Skeletal muscle satellite cell (primary cell): ENCODE data around the gene COL9A2.

Experiments
- H3K27me3 ChIP-seq: 2 replicates; pipeline ENCODE4 v1.7.0; 2013; ENCODE audit warnings: low read length; ENCODE audit not compliant: control insufficient read depth, insufficient read depth
- H3K36me3 ChIP-seq: 2 replicates; pipeline ENCODE4 v1.7.0; 2013; ENCODE audit warnings: mild to moderate bottlenecking, control low read depth, low read length; ENCODE audit not compliant: insufficient read depth
- H3K4me1 ChIP-seq: 2 replicates; pipeline ENCODE4 v1.7.0; 2013; ENCODE audit warnings: low read length; ENCODE audit not compliant: control insufficient read depth, insufficient read depth
- H3K4me2 ChIP-seq: 2 replicates; pipeline ENCODE4 v1.7.0; 2013; ENCODE audit warnings: mild to moderate bottlenecking, low read length
- H3K4me3 ChIP-seq: 2 replicates; pipeline ENCODE4 v1.7.0; 2013; ENCODE audit warnings: low read length
- H3K9ac ChIP-seq: 2 replicates; pipeline ENCODE4 v1.7.0; 2013; ENCODE audit warnings: mild to moderate bottlenecking, low read depth, low read length, moderate library complexity
- H3K9me3 ChIP-seq: replicated peaks from 2 replicates; pipeline ENCODE4 v1.7.0; 2013; ENCODE audit warnings: mild to moderate bottlenecking, control low read depth, low read length

The COL9A2 gene

GRCh38 chr1:40300651-40301050 is 16.4 kb downstream of the COL9A2 start:
- no peak overlapping the region for H3K9ac ChIP-seq
- no peak overlapping the region for H3K4me3 ChIP-seq
- no peaks in the 10 kb centered on the region for H3K4me1 ChIP-seq
- H3K4me2 ChIP-seq: no peak overlapping the region
- H3K9me3 ChIP-seq: no peaks in the 10 kb centered on the region
- H3K27me3 ChIP-seq: peaks cover 13% of the 10 kb centered on the region
- no peaks in the 10 kb centered on the region for H3K36me3 ChIP-seq

DNA sequence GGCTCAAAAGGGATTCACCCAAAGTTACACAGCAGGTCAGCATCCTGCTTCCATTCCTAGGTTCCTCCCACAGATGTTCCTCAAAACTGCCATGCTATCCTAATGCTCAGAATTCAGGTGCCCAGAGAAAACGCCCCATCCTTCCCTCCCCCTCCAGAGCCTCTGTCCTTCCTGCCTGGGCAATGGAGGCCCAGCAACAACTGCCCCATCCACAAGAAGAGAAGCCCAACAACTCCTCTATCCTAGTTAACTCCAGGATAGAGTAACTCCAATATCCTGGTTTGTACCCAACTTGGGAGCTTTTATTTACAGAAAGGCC is 16.9 kb downstream of the COL9A2 start:
- no peak overlapping the region for H3K9ac ChIP-seq
- no peaks in the 10 kb centered on the region for H3K4me1 ChIP-seq
- H3K4me3 ChIP-seq: no peak overlapping the region
- no peak overlapping the region for H3K4me2 ChIP-seq
- peaks cover 13% of the 10 kb centered on the region for H3K27me3 ChIP-seq
- H3K36me3 ChIP-seq: no peaks in the 10 kb centered on the region
- H3K9me3 ChIP-seq: no peaks in the 10 kb centered on the region

DNA sequence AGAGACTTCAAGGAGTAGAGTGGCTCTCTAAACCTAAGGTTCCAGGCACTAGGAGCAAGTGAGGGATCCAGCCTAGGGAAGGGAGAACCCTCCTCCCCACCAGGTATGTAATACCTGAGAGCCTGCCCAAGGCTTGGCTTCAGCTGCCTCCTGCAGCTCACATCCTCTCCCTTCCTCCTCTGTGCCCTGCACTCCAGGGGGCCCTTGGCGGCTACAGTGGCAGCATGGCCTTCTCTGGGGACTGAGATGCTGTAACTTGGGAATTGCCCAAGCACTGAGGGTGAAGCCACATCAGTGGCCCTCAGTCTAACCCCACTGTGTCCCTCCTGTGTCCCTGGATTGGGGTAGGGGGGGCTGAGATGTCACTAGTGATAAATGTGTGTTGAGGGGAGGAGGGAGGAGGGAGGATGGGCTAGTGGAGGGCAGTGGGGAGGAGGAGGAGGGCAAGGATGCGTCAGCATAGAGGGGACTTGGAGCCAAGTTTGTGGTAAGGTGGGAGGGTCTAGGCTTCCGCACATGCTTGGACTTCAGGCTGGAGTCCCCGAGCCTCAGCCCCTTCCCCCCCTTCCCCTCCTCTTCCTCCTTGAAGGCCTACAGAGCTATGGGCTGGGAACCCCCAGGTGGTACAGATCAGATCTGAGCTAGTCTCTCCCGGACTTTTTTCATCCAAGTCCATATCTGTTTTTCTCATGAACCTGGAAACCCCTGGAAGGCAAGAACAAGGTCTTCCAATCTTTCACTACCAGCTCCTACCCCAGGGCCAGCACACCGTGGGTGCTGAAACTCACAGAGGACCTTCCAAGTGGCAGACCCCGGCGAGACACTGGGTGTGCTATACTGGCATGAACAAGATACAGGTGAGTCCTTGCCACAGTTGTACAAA is 17.5 kb downstream of the COL9A2 start:
- Histone ChIP-seq H3K4me1 (no peaks in the 10 kb centered on the region), H3K27me3 (peaks cover 12% of the 10 kb centered on the region), H3K4me3 (no peak overlapping the region), H3K36me3 (peaks cover under 1% of the 10 kb centered on the region), H3K9ac (no peak overlapping the region), H3K4me2 (no peak overlapping the region), H3K9me3 (no peaks in the 10 kb centered on the region)

- H3K9me3 ChIP-seq: no peaks in the 10 kb centered on the region
- H3K27me3 ChIP-seq: no peaks in the 10 kb centered on the region
- no peak overlapping the region for H3K4me2 ChIP-seq
- peaks cover 55% of the 10 kb centered on the region for H3K36me3 ChIP-seq
- no peaks in the 10 kb centered on the region for H3K4me1 ChIP-seq
- no peak overlapping the region for H3K4me3 ChIP-seq
- no peak overlapping the region for H3K9ac ChIP-seq
These were observed 25.8 kb downstream of the COL9A2 start for GRCh38 chr1:40291293-40291692.

DNA sequence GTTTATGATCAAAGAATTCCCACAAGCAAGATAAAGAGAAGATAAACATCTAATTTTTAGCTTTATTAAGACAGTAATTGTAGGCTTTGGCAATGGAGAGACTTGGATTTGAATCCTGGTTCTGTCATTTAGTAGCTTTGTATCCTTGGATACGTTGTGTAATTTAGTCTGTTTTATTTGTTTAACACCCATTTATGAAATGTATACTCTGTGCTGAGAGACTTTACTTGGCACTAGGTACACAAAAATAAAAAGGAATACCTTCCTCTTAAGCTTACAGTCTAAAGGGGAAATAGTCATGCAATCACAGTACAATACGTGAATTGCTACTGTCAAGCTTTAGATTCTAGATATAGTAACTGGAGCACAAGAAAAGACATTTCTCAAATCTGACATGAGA is 35.2 kb downstream of the COL9A2 start:
- Histone ChIP-seq H3K4me1 (no peaks in the 10 kb centered on the region), H3K4me3 (no peak overlapping the region), H3K9ac (no peak overlapping the region), H3K4me2 (no peak overlapping the region), H3K9me3 (no peaks in the 10 kb centered on the region), H3K27me3 (no peaks in the 10 kb centered on the region), H3K36me3 (peaks cover 36% of the 10 kb centered on the region)

- H3K27me3 ChIP-seq: no peaks in the 10 kb centered on the region
- no peak overlapping the region for H3K4me2 ChIP-seq
- H3K9ac ChIP-seq: no peak overlapping the region
- no peak overlapping the region for H3K4me3 ChIP-seq
- no peaks in the 10 kb centered on the region for H3K4me1 ChIP-seq
- H3K9me3 ChIP-seq: no peaks in the 10 kb centered on the region
- H3K36me3 ChIP-seq: peaks cover 60% of the 10 kb centered on the region
These were observed 41.0 kb downstream of the COL9A2 start for GRCh38 chr1:40276122-40276521.

DNA sequence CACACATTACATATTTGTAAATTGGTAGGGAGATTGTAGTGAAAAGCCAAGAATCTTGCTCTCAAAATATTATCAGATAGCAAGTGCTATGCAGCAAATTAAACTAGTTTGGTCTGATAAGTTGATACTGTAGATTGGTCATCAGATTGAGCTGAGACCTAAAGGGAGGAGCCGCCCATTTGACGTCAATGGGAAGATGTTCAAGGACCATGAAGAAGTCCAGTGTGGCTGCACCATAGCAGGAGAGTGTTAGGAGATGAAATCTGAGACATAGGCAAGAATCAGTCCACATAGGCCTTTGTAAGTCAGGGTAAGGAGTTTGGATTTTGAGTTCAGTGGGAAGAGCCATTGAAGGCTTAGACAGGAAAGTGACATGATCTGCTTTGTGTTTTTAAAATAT is 42.8 kb downstream of the COL9A2 start:
- Histone ChIP-seq H3K27me3 (no peaks in the 10 kb centered on the region), H3K4me1 (no peaks in the 10 kb centered on the region), H3K4me2 (no peak overlapping the region), H3K9me3 (no peaks in the 10 kb centered on the region), H3K36me3 (peaks cover 67% of the 10 kb centered on the region), H3K4me3 (no peak overlapping the region), H3K9ac (no peak overlapping the region)

GRCh38 chr1:40273547-40274166 is 43.4 kb downstream of the COL9A2 start:
- H3K4me2 ChIP-seq: no peak overlapping the region
- H3K9ac ChIP-seq: no peak overlapping the region
- H3K36me3 ChIP-seq: peaks cover 64% of the 10 kb centered on the region
- H3K4me1 ChIP-seq: no peaks in the 10 kb centered on the region
- no peaks in the 10 kb centered on the region for H3K9me3 ChIP-seq
- no peaks in the 10 kb centered on the region for H3K27me3 ChIP-seq
- H3K4me3 ChIP-seq: no peak overlapping the region

- Histone ChIP-seq H3K36me3 (peaks cover 68% of the 10 kb centered on the region), H3K9me3 (no peaks in the 10 kb centered on the region), H3K9ac (no peak overlapping the region)
These were observed 44.4 kb downstream of the COL9A2 start for GRCh38 chr1:40272653-40273213.

DNA sequence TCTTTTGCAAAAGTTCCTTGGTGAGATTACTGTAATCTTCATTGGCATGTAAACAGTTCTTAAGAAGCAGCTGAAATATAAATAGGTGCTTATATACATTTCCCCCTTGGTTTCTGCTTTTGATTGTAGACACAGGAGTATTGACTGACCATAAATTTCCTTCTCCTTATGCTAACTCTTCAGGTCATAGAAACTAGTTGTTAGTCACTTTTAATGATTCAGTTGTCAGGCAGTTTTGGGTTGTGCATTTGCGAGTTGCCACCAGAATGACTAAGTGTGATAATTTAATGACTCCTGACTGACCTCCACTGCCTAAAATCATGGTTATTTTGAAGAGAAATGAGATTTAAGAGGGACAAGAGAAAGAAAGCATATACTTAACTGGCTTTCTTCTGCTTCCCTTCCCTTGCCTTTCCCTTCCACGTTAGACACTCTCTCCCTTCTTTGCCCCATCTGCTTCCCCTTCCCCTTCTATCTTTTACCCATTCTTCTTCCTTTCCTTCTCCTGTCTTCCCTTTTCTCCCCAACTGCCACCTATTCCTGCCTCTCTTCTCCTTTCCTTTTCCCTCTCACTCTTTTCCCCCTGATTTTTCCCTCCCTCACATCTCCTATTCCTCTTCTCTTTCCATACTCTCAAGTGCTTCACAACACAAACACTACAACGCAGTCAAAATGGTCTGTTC is 46.8 kb downstream of the COL9A2 start:
- Histone ChIP-seq H3K4me3 (no peak overlapping the region), H3K36me3 (peaks cover 67% of the 10 kb centered on the region), H3K4me2 (no peak overlapping the region), H3K27me3 (no peaks in the 10 kb centered on the region), H3K4me1 (peaks cover 18% of the 10 kb centered on the region), H3K9me3 (no peaks in the 10 kb centered on the region), H3K9ac (no peak overlapping the region)

More at GRCh38 chr1:40272653-40273213, 44.4 kb downstream of the COL9A2 start:
- Histone ChIP-seq H3K4me2 (no peak overlapping the region), H3K4me3 (no peak overlapping the region), H3K27me3 (no peaks in the 10 kb centered on the region), H3K4me1 (peaks cover 4% of the 10 kb centered on the region)

GRCh38 chr1:40268211-40268610 is 48.9 kb downstream of the COL9A2 start:
- H3K36me3 ChIP-seq: peaks cover 61% of the 10 kb centered on the region
- H3K9ac ChIP-seq: peak overlapping the region; percentile 68
- H3K4me3 ChIP-seq: no peak overlapping the region
- peaks cover 18% of the 10 kb centered on the region for H3K4me1 ChIP-seq
- no peaks in the 10 kb centered on the region for H3K9me3 ChIP-seq
- no peaks in the 10 kb centered on the region for H3K27me3 ChIP-seq
- peak overlapping the region; percentile 9 for H3K4me2 ChIP-seq
